Measurements from ENCODE around the gene SH3RF3. TPM values are rescaled to one million over a fixed set of nuclear protein-coding genes. Genes with fewer than 3 reads are reported as not detected.

SH3RF3 gene
- total RNA-seq, 1 experiment from 2014 or later: 0.98 TPM

DNA sequence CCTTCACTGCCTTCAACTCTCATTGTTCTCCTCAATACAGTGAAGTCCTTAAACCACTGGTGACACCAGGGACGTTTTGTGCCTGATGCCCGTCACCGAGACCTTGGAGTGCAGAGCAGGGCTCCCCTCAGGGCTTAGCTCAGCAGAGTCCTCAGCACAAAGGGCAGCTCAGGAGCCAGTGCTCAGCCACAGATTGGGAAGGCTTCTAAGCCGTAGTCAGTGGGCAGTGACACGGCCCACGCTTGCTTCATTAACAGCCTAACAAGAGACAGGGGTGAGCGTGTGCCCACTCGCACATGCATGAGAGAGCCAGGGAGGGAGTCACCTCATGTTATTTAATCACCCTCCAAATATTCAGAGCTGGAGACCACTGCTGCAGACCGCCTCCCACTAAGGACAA, 137.5 kb downstream of the SH3RF3 start:
- no peaks in the 10 kb centered on the region for H3K36me3 Mint-ChIP-seq (ENCODE audit: insufficient read depth, unreplicated experiment)
- ChIA-PET POLR2A (no interaction called here), CTCF (no interaction called here)
- Histone ChIP-seq H3K27me3 (replicated peaks; ENCODE audit: control insufficient read depth, insufficient read depth, low read length) (no peaks in the 10 kb centered on the region), H3K36me3 (ENCODE audit: control insufficient read depth, insufficient read depth, low read length) (no peaks in the 10 kb centered on the region), H3K4me3 (ENCODE audit: low read depth, low read length) (no peak overlapping the region), H3K4me1 (no peaks in the 10 kb centered on the region), H3K9me3 (no peaks in the 10 kb centered on the region)
- H3K27ac Mint-ChIP-seq (ENCODE audit: unreplicated experiment): no peak overlapping the region
- peaks cover 7% of the 10 kb centered on the region for H3K4me1 Mint-ChIP-seq (ENCODE audit: low read depth, unreplicated experiment)
- H3K9me3 Mint-ChIP-seq (ENCODE audit: unreplicated experiment): no peaks in the 10 kb centered on the region
- BruUV-seq (replicated peaks): no TSS peak
- TF ChIP-seq, protein P1, sequence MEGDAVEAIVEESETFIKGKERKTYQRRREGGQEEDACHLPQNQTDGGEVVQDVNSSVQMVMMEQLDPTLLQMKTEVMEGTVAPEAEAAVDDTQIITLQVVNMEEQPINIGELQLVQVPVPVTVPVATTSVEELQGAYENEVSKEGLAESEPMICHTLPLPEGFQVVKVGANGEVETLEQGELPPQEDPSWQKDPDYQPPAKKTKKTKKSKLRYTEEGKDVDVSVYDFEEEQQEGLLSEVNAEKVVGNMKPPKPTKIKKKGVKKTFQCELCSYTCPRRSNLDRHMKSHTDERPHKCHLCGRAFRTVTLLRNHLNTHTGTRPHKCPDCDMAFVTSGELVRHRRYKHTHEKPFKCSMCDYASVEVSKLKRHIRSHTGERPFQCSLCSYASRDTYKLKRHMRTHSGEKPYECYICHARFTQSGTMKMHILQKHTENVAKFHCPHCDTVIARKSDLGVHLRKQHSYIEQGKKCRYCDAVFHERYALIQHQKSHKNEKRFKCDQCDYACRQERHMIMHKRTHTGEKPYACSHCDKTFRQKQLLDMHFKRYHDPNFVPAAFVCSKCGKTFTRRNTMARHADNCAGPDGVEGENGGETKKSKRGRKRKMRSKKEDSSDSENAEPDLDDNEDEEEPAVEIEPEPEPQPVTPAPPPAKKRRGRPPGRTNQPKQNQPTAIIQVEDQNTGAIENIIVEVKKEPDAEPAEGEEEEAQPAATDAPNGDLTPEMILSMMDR (IDR thresholded peaks at IDR 0.05; ENCODE audit: insufficient read depth in 1 of 2, low read depth in 1 of 2, low read length in 1 of 2, severe bottlenecking in 1 of 2, unreplicated experiment in 1 of 2): no peak
- DNase-seq: no peak
- intact Hi-C loops (cut with micrococcal nuclease; ENCODE audit: unreplicated experiment): no loop called here
- H3K27me3 Mint-ChIP-seq (ENCODE audit: insufficient read depth, unreplicated experiment): no peaks in the 10 kb centered on the region
- H3K4me3 Mint-ChIP-seq (ENCODE audit: unreplicated experiment): no peak overlapping the region

DNA sequence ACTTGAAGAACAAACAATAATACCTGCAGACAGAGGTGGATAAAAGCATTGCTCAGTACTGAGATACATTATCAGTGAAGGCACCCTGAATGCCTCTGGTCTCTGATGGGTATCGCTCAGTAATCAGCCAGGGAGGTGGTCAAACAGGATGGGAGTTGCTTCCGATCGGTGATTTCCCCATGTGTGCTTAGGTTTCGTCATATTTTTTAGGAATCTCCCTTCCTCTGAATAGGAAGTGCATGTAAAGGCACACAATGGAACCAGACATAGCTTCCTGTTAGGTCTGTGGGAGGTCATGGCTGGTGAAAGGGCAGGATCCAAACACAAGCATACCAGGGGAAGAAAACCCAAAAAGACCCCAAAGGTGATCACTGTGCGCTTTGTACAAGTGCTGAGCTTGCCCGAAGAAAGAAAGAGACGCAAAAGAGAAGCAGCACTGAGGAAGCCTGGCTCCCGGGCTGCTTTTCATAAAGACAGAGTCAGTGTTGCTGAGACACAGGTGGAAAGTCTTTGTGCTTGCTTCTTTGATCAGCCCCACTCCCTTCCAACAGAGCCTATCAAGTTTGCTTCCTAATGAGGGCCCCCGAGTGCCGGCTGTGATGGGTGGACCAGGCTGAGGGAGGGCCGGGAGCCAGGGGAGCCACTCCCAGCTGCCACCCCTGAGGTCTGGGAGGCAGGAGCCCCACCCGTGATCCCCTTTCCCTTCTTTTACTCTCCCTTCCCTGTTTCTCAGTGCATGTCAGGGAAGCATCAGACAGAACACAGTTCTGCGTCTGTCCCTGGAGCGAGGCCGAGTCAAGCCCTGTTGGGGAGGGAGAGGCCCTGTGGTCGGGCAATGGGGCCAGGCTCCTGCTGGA, 138.2 kb downstream of the SH3RF3 start:
- Mint-ChIP-seq H3K4me3 (ENCODE audit: unreplicated experiment) (no peak overlapping the region), H3K4me1 (ENCODE audit: low read depth, unreplicated experiment) (peaks cover 7% of the 10 kb centered on the region), H3K9me3 (ENCODE audit: unreplicated experiment) (no peaks in the 10 kb centered on the region), H3K36me3 (ENCODE audit: insufficient read depth, unreplicated experiment) (no peaks in the 10 kb centered on the region), H3K27ac (ENCODE audit: unreplicated experiment) (no peak overlapping the region), H3K27me3 (ENCODE audit: insufficient read depth, unreplicated experiment) (no peaks in the 10 kb centered on the region)
- no peak overlapping the region for H3K4me3 ChIP-seq (ENCODE audit: low read depth, low read length)
- TF ChIP-seq, protein P1 (IDR thresholded peaks at IDR 0.05; ENCODE audit: insufficient read depth in 1 of 2, low read depth in 1 of 2, low read length in 1 of 2, severe bottlenecking in 1 of 2, unreplicated experiment in 1 of 2): no peak
- H3K27me3 ChIP-seq (replicated peaks; ENCODE audit: control insufficient read depth, insufficient read depth, low read length): no peaks in the 10 kb centered on the region
- POLR2A ChIA-PET: no interaction called here
- intact Hi-C loops (cut with micrococcal nuclease; ENCODE audit: unreplicated experiment): no loop called here
- H3K4me1 ChIP-seq: no peaks in the 10 kb centered on the region
- H3K9me3 ChIP-seq: no peaks in the 10 kb centered on the region
- BruUV-seq (replicated peaks): no TSS peak
- H3K36me3 ChIP-seq (ENCODE audit: control insufficient read depth, insufficient read depth, low read length): no peaks in the 10 kb centered on the region
- no peak for DNase-seq
- CTCF ChIA-PET: no interaction called here

DNA sequence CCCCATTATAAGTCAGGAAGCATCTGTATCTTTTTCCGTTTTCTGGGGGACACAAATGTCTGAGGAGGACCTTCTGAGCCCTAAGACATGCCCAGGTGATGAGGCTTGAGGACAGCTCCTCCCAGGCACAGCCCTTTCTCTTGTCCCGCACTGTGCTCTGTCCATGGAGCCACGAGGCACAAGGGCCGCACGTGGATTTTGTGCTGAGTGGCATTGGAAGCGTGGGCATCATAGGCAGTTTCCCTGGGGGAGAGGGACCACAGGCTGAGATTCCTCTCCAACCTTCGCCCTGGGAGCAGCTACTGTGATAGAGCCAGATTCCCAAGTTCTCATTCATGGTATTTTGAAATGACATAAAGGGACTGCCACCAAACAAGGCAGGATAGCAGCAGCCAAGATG, 139.9 kb downstream of the SH3RF3 start:
- Histone ChIP-seq H3K4me1 (no peaks in the 10 kb centered on the region), H3K36me3 (ENCODE audit: control insufficient read depth, insufficient read depth, low read length) (no peaks in the 10 kb centered on the region), H3K4me3 (ENCODE audit: low read depth, low read length) (no peak overlapping the region), H3K27me3 (replicated peaks; ENCODE audit: control insufficient read depth, insufficient read depth, low read length) (no peaks in the 10 kb centered on the region; the same call in 1 of the 2 replicates), H3K9me3 (no peaks in the 10 kb centered on the region)
- ChIA-PET CTCF (no interaction called here), POLR2A (no interaction called here)
- no peak overlapping the region for H3K27ac Mint-ChIP-seq (ENCODE audit: unreplicated experiment)
- H3K4me1 Mint-ChIP-seq (ENCODE audit: low read depth, unreplicated experiment): peaks cover 7% of the 10 kb centered on the region
- H3K36me3 Mint-ChIP-seq (ENCODE audit: insufficient read depth, unreplicated experiment): no peaks in the 10 kb centered on the region
- TF ChIP-seq, protein P1 (IDR thresholded peaks at IDR 0.05; ENCODE audit: insufficient read depth in 1 of 2, low read depth in 1 of 2, low read length in 1 of 2, severe bottlenecking in 1 of 2, unreplicated experiment in 1 of 2): no peak
- DNase-seq: no peak
- intact Hi-C loops (cut with micrococcal nuclease; ENCODE audit: unreplicated experiment): no loop called here
- H3K4me3 Mint-ChIP-seq (ENCODE audit: unreplicated experiment): no peak overlapping the region
- no TSS peak for BruUV-seq (replicated peaks)
- no peaks in the 10 kb centered on the region for H3K27me3 Mint-ChIP-seq (ENCODE audit: insufficient read depth, unreplicated experiment)
- no peaks in the 10 kb centered on the region for H3K9me3 Mint-ChIP-seq (ENCODE audit: unreplicated experiment)

Measured in Caco-2 (cell line).